ENCODE results near the gene SLC35A1.

GRCh38 chr6:87555506-87555905 lies 82.7 kb downstream of the SLC35A1 start:
- TF ChIP-seq CTCF (IDR thresholded peaks at IDR 0.05; ENCODE audit: insufficient read depth, low read length, poor library complexity, severe bottlenecking) (no peak), EZH2phosphoT487 (conservative IDR thresholded peaks at IDR 0.05; ENCODE audit: low read length) (no peak)
